Smooth muscle cell of the brain vasculature (primary cell): ENCODE results near the gene DHX8.

ENCODE experiments used
- DNase-seq: peaks from one replicate; pipeline ENCODE4 v3.0.0-alpha.2; 2012; ENCODE audit warnings: low read depth, low spot score

Gene DHX8

GRCh38 chr17:43547189-43547550 lies 63.4 kb downstream of the DHX8 start:
- no peak for DNase-seq

- no peak for DNase-seq
Observed at GRCh38 chr17:43547659-43548256, 64.0 kb downstream of the DHX8 start.

- DNase-seq: no peak
Observed at GRCh38 chr17:43548689-43549379, 65.1 kb downstream of the DHX8 start.

GRCh38 chr17:43549496-43549895 lies 65.7 kb downstream of the DHX8 start:
- no peak for DNase-seq

- no peak for DNase-seq
Observed at GRCh38 chr17:43550754-43551153, 67.0 kb downstream of the DHX8 start.

- DNase-seq: no peak
Observed at GRCh38 chr17:43552229-43552837, 68.6 kb downstream of the DHX8 start.

- DNase-seq: no peak
Observed at GRCh38 chr17:43553573-43553972, 69.8 kb downstream of the DHX8 start.

- DNase-seq: no peak
Observed at GRCh38 chr17:43554857-43555256, 71.1 kb downstream of the DHX8 start.

- no peak for DNase-seq
Observed at GRCh38 chr17:43556292-43556691, 72.5 kb downstream of the DHX8 start.

GRCh38 chr17:43558805-43559160 lies 75.0 kb downstream of the DHX8 start:
- no peak for DNase-seq

- no peak for DNase-seq
Observed at GRCh38 chr17:43559161-43559816, 75.5 kb downstream of the DHX8 start.

GRCh38 chr17:43560461-43561427 lies 77.0 kb downstream of the DHX8 start:
- DNase-seq: no peak

GRCh38 chr17:43562679-43563599 lies 79.2 kb downstream of the DHX8 start:
- DNase-seq: no peak

GRCh38 chr17:43563600-43564594 lies 80.1 kb downstream of the DHX8 start:
- no peak for DNase-seq

- DNase-seq: no peak
Observed at GRCh38 chr17:43568506-43569082, 84.8 kb downstream of the DHX8 start.

- DNase-seq: no peak
Observed at GRCh38 chr17:43570518-43570928, 86.7 kb downstream of the DHX8 start.

- DNase-seq: no peak
Observed at GRCh38 chr17:43572368-43572980, 88.7 kb downstream of the DHX8 start.

- no peak for DNase-seq
Observed at GRCh38 chr17:43573579-43574321, 90.0 kb downstream of the DHX8 start.
